K562 (cell line): Measurements from ENCODE around the gene SIX1. TPM values are rescaled to one million over a fixed set of nuclear protein-coding genes. Genes with fewer than 3 reads are reported as not detected.

Experiments
- ATAC-seq: fragments of 200-7000 bp; cut with Tn5 transposase; 3 replicates; pipeline ENCODE4 v1.9.1; 2020; ENCODE audit warnings: moderate library complexity
- BruUV-seq: library from RNA; stranded (reverse); fragments of 400-500 nt; replicated peaks from 2 replicates; lab custom pipeline; 2021; lab: Mats Ljungman, UMichigan
- CTCF ChIA-PET: fragments of 300-600 bp; formaldehyde crosslinking; extraction: SDS; loops from one replicate; lab custom pipeline; 2021; ENCODE audit warnings: low intra/inter-chr PET ratio; lab: Yijun Ruan, JAX
- POLR2A ChIA-PET: fragments of 300-600, 350-650 bp; sonication (Branson Sonifier 250); formaldehyde crosslinking; extraction: SDS; loops from one replicate; lab custom pipeline; 2021; ENCODE audit warnings: antibody characterized with exemption, inconsistent platforms; lab: Yijun Ruan, JAX
- DNase-seq, 4 experiments: peaks; one replicate each; pipeline versions ENCODE4 v3.0.0 to v3.0.0-alpha.2; 2011 to 2018; ENCODE audit warnings: low spot score in 3 of 4, mixed read lengths in 3 of 4; ENCODE audit errors: extremely low read depth in 1 of 4
- FAIRE-seq: peaks from 2 replicates; lab custom pipeline; 2011; peaks lifted over from hg19 to GRCh38; lab: Jason Lieb, UNC
- H2AFZ ChIP-seq: 2 replicates; pipeline ENCODE4 v1.6.0; 2011; ENCODE audit warnings: low read depth, low read length, control low read depth, inconsistent platforms
- H3K27ac ChIP-seq: fragments of 200-600 bp; 3 replicates; pipeline ENCODE4 v1.8.0; 2011; ENCODE audit warnings: low read depth, mild to moderate bottlenecking, control low read depth, inconsistent platforms, low read length, moderate library complexity, mixed read lengths; ENCODE audit errors: extremely low read depth
- H3K27me3 ChIP-seq, 2 experiments: fragments of 300-600 bp in 1 of 2; 2 replicates in 1 of 2; 3 replicates in 1 of 2; pipeline versions ENCODE4 v1.6.0 to v1.8.0; 2011; ENCODE audit warnings: inconsistent platforms in 2 of 2, low read length in 2 of 2, mild to moderate bottlenecking in 1 of 2, mixed read lengths in 1 of 2, moderate library complexity in 1 of 2; ENCODE audit not compliant: control insufficient read depth in 2 of 2, insufficient read depth in 2 of 2
- H3K36me3 ChIP-seq: fragments of 300-600 bp; 3 replicates; pipeline ENCODE4 v1.8.0; 2011; ENCODE audit warnings: mild to moderate bottlenecking, low read length, inconsistent platforms; ENCODE audit not compliant: control insufficient read depth, insufficient read depth
- H3K4me1 ChIP-seq, 2 experiments: fragments of 200-600 bp in 1 of 2; replicated peaks in 1 of 2; 2 replicates in 1 of 2; 3 replicates in 1 of 2; pipeline versions ENCODE4 v1.5.1 to v1.8.0; 2011; ENCODE audit warnings: inconsistent platforms in 2 of 2, low read length in 2 of 2, mild to moderate bottlenecking in 1 of 2, mixed read lengths in 1 of 2, moderate library complexity in 1 of 2; ENCODE audit not compliant: control insufficient read depth in 2 of 2, insufficient read depth in 2 of 2
- H3K4me2 ChIP-seq: 2 replicates; pipeline ENCODE4 v1.6.1; 2011; ENCODE audit warnings: low read length, control low read depth, inconsistent platforms, mixed read lengths; ENCODE audit not compliant: insufficient read depth
- H3K4me3 ChIP-seq: fragments of 200-600 bp; sonication (generic), shearing (Covaris generic); 2 replicates; pipeline ENCODE4 v1.5.1; 2016; ENCODE audit warnings: control low read depth, inconsistent platforms
- H3K79me2 ChIP-seq: fragments of 200-600 bp; 3 replicates; pipeline ENCODE4 v1.8.0; 2011; ENCODE audit warnings: low read length, inconsistent platforms; ENCODE audit not compliant: control insufficient read depth, insufficient read depth
- H3K9ac ChIP-seq, 2 experiments: 2 replicates each; pipeline versions ENCODE4 v1.6.0 to v1.6.1; 2011; ENCODE audit warnings: low read depth in 2 of 2, low read length in 2 of 2, control low read depth in 1 of 2, inconsistent platforms in 1 of 2, mild to moderate bottlenecking in 1 of 2, mixed read lengths in 1 of 2; ENCODE audit not compliant: insufficient read depth in 1 of 2
- H3K9me1 ChIP-seq: one replicate; pipeline ENCODE4 v1.6.0; 2011; ENCODE audit warnings: inconsistent platforms, mild to moderate bottlenecking, low read length, moderate library complexity; ENCODE audit not compliant: control insufficient read depth, insufficient read depth
- H3K9me3 ChIP-seq: replicated peaks from 2 replicates; pipeline ENCODE4 v1.5.1; 2011; ENCODE audit warnings: low read depth, low read length, inconsistent platforms; ENCODE audit not compliant: control insufficient read depth, insufficient read depth
- H4K20me1 ChIP-seq: replicated peaks from 2 replicates; pipeline ENCODE4 v1.6.1; 2011; ENCODE audit warnings: low read length, inconsistent platforms, mixed read lengths; ENCODE audit not compliant: control insufficient read depth, insufficient read depth
- CBX8 ChIP-seq: fragments of 200-600 bp; sonication (generic); IDR thresholded peaks from 2 replicates; pipeline ENCODE4 v1.6.1; 2012; ENCODE audit warnings: borderline replicate concordance, mixed run types, low read depth, mild to moderate bottlenecking, moderate library complexity, mixed read lengths, low read length, control low read depth, inconsistent platforms; ENCODE audit not compliant: poor library complexity, severe bottlenecking; ENCODE audit errors: extremely low read depth
- CREBBP ChIP-seq: IDR thresholded peaks from one replicate; pipeline ENCODE4 v1.6.1; 2012; ENCODE audit warnings: low read depth, mild to moderate bottlenecking, control low read depth, inconsistent platforms, low read length
- ETV6 ChIP-seq, 3 experiments: fragments of 150-350 bp in 1 of 3; sonication (generic) in 1 of 3; formaldehyde crosslinking in 1 of 3; IDR thresholded peaks; 2 replicates each; pipeline versions ENCODE4 v1.6.1 to v1.8.0; 2014 to 2022; ENCODE audit warnings: borderline replicate concordance in 2 of 3, low read depth in 2 of 3, antibody characterized with exemption in 1 of 3, low read length in 1 of 3, mild to moderate bottlenecking in 1 of 3, missing genetic modification reagents in 1 of 3
- FOXA1 ChIP-seq: fragments of 450-650 bp; IDR thresholded peaks from 2 replicates; pipeline ENCODE4 v1.6.1; 2016; ENCODE audit warnings: mild to moderate bottlenecking, borderline replicate concordance
- HIVEP1 ChIP-seq: fragments of 250-450 bp; sonication (Bioruptor Pico); IDR thresholded peaks from 2 replicates; pipeline ENCODE4 v1.4.0; 2020; ENCODE audit warnings: mild to moderate bottlenecking
- NBN ChIP-seq: fragments of 450-650 bp; IDR thresholded peaks from 2 replicates; pipeline ENCODE4 v1.6.1; 2016; ENCODE audit warnings: low read depth, mild to moderate bottlenecking
- NELFE ChIP-seq: IDR thresholded peaks from 2 replicates; pipeline ENCODE4 v1.6.1; 2011; ENCODE audit warnings: mild to moderate bottlenecking; ENCODE audit not compliant: insufficient read depth, insufficient read length
- NFRKB ChIP-seq: fragments of 450-650 bp; IDR thresholded peaks from 2 replicates; pipeline ENCODE4 v1.6.1; 2016; ENCODE audit warnings: low read depth
- RFX1 ChIP-seq: fragments of 450-650 bp; IDR thresholded peaks from 2 replicates; pipeline ENCODE4 v1.6.1; 2016; ENCODE audit warnings: mild to moderate bottlenecking, moderate library complexity
- TARDBP ChIP-seq: fragments of 450-650 bp; IDR thresholded peaks from 2 replicates; pipeline ENCODE4 v1.6.1; 2016
- ZNF184 ChIP-seq: sonication (generic); formaldehyde crosslinking; IDR thresholded peaks from 2 replicates; pipeline ENCODE4 v1.5.0; 2020; ENCODE audit warnings: missing genetic modification reagents
- ZNF274 ChIP-seq: IDR thresholded peaks from 2 replicates; pipeline ENCODE4 v1.6.1; 2011; ENCODE audit warnings: low read depth, mild to moderate bottlenecking, low read length, moderate library complexity, borderline replicate concordance
- WGBS: fragments of 100-300 bp; shearing (Covaris generic); methylation state at CpG from one replicate; pipeline ENCODE4 v1.1.6; 2016; ENCODE audit warnings: low coverage, mixed read lengths; ENCODE audit not compliant: insufficient coverage; ENCODE audit errors: missing lambda C conversion rate; 5-methylcytosine and 5-hydroxymethylcytosine counted together
- in situ Hi-C: fragments of 300-500 bp; cut with MboI; formaldehyde crosslinking; loops from 4 replicates; pipeline ENCODE4 v1.15.0; 2018; ENCODE audit warnings: inconsistent platforms, mixed read lengths
- intact Hi-C: fragments of 100-400 bp; cut with micrococcal nuclease; formaldehyde crosslinking; loops from 2 replicates; pipeline ENCODE4 v1.14.2; 2022
- polyA plus RNA-seq, 8 experiments: library from polyadenylated mRNA; depleted of rRNA in 4 of 8; stranded (reverse) in 5 of 8; unstranded in 3 of 8; fragments of >200 nt; fragmentation: Nextera tagmentation in 2 of 8; fragmentation: Illumina TruSeq in 1 of 8; extraction: Ambion mirVana in 2 of 8; extraction: Trizol in 1 of 8; gene quantifications; 2 replicates each; pipeline versions ENCODE4 v1.2.1 to v1.2.3, GENCODE V29; 2011 to 2014; ENCODE audit warnings: inconsistent platforms in 1 of 8, missing spikeins in 1 of 8
- total RNA-seq, 7 experiments: library from RNA; depleted of rRNA in 6 of 7; stranded (reverse); fragments of >200 nt in 6 of 7; fragmentation: Illumina TruSeq in 2 of 7; extraction: Trizol in 2 of 7; gene quantifications; 2 replicates each; pipeline versions ENCODE4 v1.2.1 to v1.2.3, GENCODE V29; 2011 to 2021; ENCODE audit warnings: low replicate concordance in 1 of 7

SIX1 gene
- total and polyA plus RNA-seq, 9 of the 15 experiments (the other 6 are each of a cell fraction or from before 2014, with no cell fraction given) = 0.27 to 0.80 (median 0.45) TPM

- H3K79me2 ChIP-seq = no peaks in the 10 kb centered on the region
- intact Hi-C loops = no loop called here
- H3K27me3 ChIP-seq = no peaks in the 10 kb centered on the region
- no peaks in the 10 kb centered on the region for H3K9me3 ChIP-seq
- no peak overlapping the region for H3K9ac ChIP-seq
- POLR2A ChIA-PET = no interaction called here
- ATAC-seq (no peak), FAIRE-seq (no peak), DNase-seq (no peak)
- no peak overlapping the region for H3K27ac ChIP-seq
- no peak overlapping the region for H2AFZ ChIP-seq
- CTCF ChIA-PET = no interaction called here
- H3K4me3 ChIP-seq = no peak overlapping the region
- H3K9me1 ChIP-seq = no peaks in the 10 kb centered on the region
- H3K4me1 ChIP-seq = peaks cover 0 to 4% of the 10 kb centered on the region in 2 experiments; a peak in 2 of 5 replicates
- H3K36me3 ChIP-seq = no peaks in the 10 kb centered on the region
- H4K20me1 ChIP-seq = no peaks in the 10 kb centered on the region
- in situ Hi-C loops = no loop called here
- BruUV-seq = no TSS peak
- WGBS = 29% methylated on average over 6 of the region's 16 CpGs
- no peak for TF ChIP-seq ZNF184 (CRISPR knock-in tag)
- no peak for TF ChIP-seq CREBBP
- TF ChIP-seq NELFE = no peak
- no peak for TF ChIP-seq FOXA1
- TF ChIP-seq ETV6 (IDR thresholded peaks at IDR 0.05; ENCODE audit: borderline replicate concordance in 1 of 2, low read depth in 2 of 2, low read length in 1 of 2) = no peak
- TF ChIP-seq ETV6 (CRISPR knock-in tag; IDR thresholded peaks at IDR 0.05; ENCODE audit: borderline replicate concordance) = no peak
- TF ChIP-seq RFX1 = no peak
- TF ChIP-seq ZNF274 = no peak
- TF ChIP-seq NFRKB = no peak
- no peak for TF ChIP-seq HIVEP1
- no peak for TF ChIP-seq CBX8
- TF ChIP-seq NBN = no peak
- TF ChIP-seq TARDBP = no peak
- no peak overlapping the region for H3K4me2 ChIP-seq
These were observed 6.2 kb downstream of the SIX1 start for GRCh38 chr14:60643141-60643462.
